Skeletal muscle satellite cell (primary cell): ENCODE measurements around the gene DUSP10.

Experiments used
- H3K27me3 ChIP-seq: 2 replicates; pipeline ENCODE4 v1.7.0; 2013; ENCODE audit warnings: low read length; ENCODE audit not compliant: control insufficient read depth, insufficient read depth
- H3K36me3 ChIP-seq: 2 replicates; pipeline ENCODE4 v1.7.0; 2013; ENCODE audit warnings: mild to moderate bottlenecking, control low read depth, low read length; ENCODE audit not compliant: insufficient read depth
- H3K4me1 ChIP-seq: 2 replicates; pipeline ENCODE4 v1.7.0; 2013; ENCODE audit warnings: low read length; ENCODE audit not compliant: control insufficient read depth, insufficient read depth
- H3K4me2 ChIP-seq: 2 replicates; pipeline ENCODE4 v1.7.0; 2013; ENCODE audit warnings: mild to moderate bottlenecking, low read length
- H3K4me3 ChIP-seq: 2 replicates; pipeline ENCODE4 v1.7.0; 2013; ENCODE audit warnings: low read length
- H3K9ac ChIP-seq: 2 replicates; pipeline ENCODE4 v1.7.0; 2013; ENCODE audit warnings: mild to moderate bottlenecking, low read depth, low read length, moderate library complexity
- H3K9me3 ChIP-seq: replicated peaks from 2 replicates; pipeline ENCODE4 v1.7.0; 2013; ENCODE audit warnings: mild to moderate bottlenecking, control low read depth, low read length

DUSP10 gene

GRCh38 chr1:221761354-221762002, 19.6 kb upstream of the DUSP10 start:
- no peaks in the 10 kb centered on the region for H3K36me3 ChIP-seq
- no peaks in the 10 kb centered on the region for H3K27me3 ChIP-seq
- H3K9ac ChIP-seq: no peak overlapping the region
- no peak overlapping the region for H3K4me2 ChIP-seq
- no peaks in the 10 kb centered on the region for H3K9me3 ChIP-seq
- H3K4me3 ChIP-seq: no peak overlapping the region
- H3K4me1 ChIP-seq: peaks cover 8% of the 10 kb centered on the region

- no peaks in the 10 kb centered on the region for H3K36me3 ChIP-seq
- no peak overlapping the region for H3K4me3 ChIP-seq
- no peaks in the 10 kb centered on the region for H3K9me3 ChIP-seq
- peaks cover 5% of the 10 kb centered on the region for H3K4me1 ChIP-seq
- H3K4me2 ChIP-seq: no peak overlapping the region
- no peak overlapping the region for H3K9ac ChIP-seq
- H3K27me3 ChIP-seq: no peaks in the 10 kb centered on the region
These were observed 19.0 kb upstream of the DUSP10 start for GRCh38 chr1:221760911-221761310.

GRCh38 chr1:221759436-221759835, 17.5 kb upstream of the DUSP10 start:
- Histone ChIP-seq H3K9me3 (no peaks in the 10 kb centered on the region), H3K27me3 (no peaks in the 10 kb centered on the region), H3K4me3 (no peak overlapping the region), H3K4me1 (no peaks in the 10 kb centered on the region), H3K9ac (no peak overlapping the region), H3K4me2 (no peak overlapping the region), H3K36me3 (no peaks in the 10 kb centered on the region)

- no peaks in the 10 kb centered on the region for H3K9me3 ChIP-seq
- H3K4me1 ChIP-seq: no peaks in the 10 kb centered on the region
- no peak overlapping the region for H3K9ac ChIP-seq
- no peaks in the 10 kb centered on the region for H3K36me3 ChIP-seq
- H3K4me3 ChIP-seq: no peak overlapping the region
- H3K4me2 ChIP-seq: no peak overlapping the region
- no peaks in the 10 kb centered on the region for H3K27me3 ChIP-seq
These were observed 16.6 kb upstream of the DUSP10 start for GRCh38 chr1:221758455-221758854.

GRCh38 chr1:221756830-221757551, 15.1 kb upstream of the DUSP10 start:
- Histone ChIP-seq H3K4me1 (no peaks in the 10 kb centered on the region), H3K36me3 (no peaks in the 10 kb centered on the region), H3K9ac (no peak overlapping the region), H3K4me2 (no peak overlapping the region), H3K4me3 (no peak overlapping the region), H3K9me3 (no peaks in the 10 kb centered on the region), H3K27me3 (no peaks in the 10 kb centered on the region)

- Histone ChIP-seq H3K4me3 (no peak overlapping the region), H3K9me3 (no peaks in the 10 kb centered on the region), H3K9ac (no peak overlapping the region), H3K27me3 (no peaks in the 10 kb centered on the region), H3K4me1 (no peaks in the 10 kb centered on the region), H3K36me3 (no peaks in the 10 kb centered on the region), H3K4me2 (no peak overlapping the region)
These were observed 11.9 kb upstream of the DUSP10 start for GRCh38 chr1:221753828-221754188.

- Histone ChIP-seq H3K4me1 (no peaks in the 10 kb centered on the region), H3K36me3 (no peaks in the 10 kb centered on the region), H3K9ac (no peak overlapping the region), H3K27me3 (no peaks in the 10 kb centered on the region), H3K4me3 (no peak overlapping the region), H3K4me2 (no peak overlapping the region), H3K9me3 (no peaks in the 10 kb centered on the region)
These were observed 9.5 kb upstream of the DUSP10 start for GRCh38 chr1:221751226-221751887.

- Histone ChIP-seq H3K4me2 (no peak overlapping the region), H3K27me3 (no peaks in the 10 kb centered on the region), H3K4me3 (no peak overlapping the region), H3K36me3 (no peaks in the 10 kb centered on the region), H3K9ac (no peak overlapping the region), H3K9me3 (no peaks in the 10 kb centered on the region), H3K4me1 (no peaks in the 10 kb centered on the region)
These were observed 7.1 kb upstream of the DUSP10 start for GRCh38 chr1:221748981-221749380.

GRCh38 chr1:221747839-221748238, 6.0 kb upstream of the DUSP10 start:
- Histone ChIP-seq H3K9ac (no peak overlapping the region), H3K9me3 (no peaks in the 10 kb centered on the region), H3K4me3 (no peak overlapping the region), H3K4me1 (peaks cover 6% of the 10 kb centered on the region), H3K4me2 (no peak overlapping the region), H3K36me3 (no peaks in the 10 kb centered on the region), H3K27me3 (no peaks in the 10 kb centered on the region)

GRCh38 chr1:221743416-221744208, 1.7 kb upstream of the DUSP10 start:
- Histone ChIP-seq H3K4me2 (peak overlapping the region; percentile 86), H3K27me3 (no peaks in the 10 kb centered on the region), H3K9me3 (no peaks in the 10 kb centered on the region), H3K36me3 (peaks cover 12% of the 10 kb centered on the region), H3K4me1 (peaks cover 21% of the 10 kb centered on the region), H3K9ac (peak overlapping the region; percentile 98), H3K4me3 (peak overlapping the region; percentile 78)
